Stimulated activated CD4-positive, alpha-beta T cell treated with anti-CD3 and anti-CD28 coated beads, TNF-alpha, amount 100 ng/mL, for 4 hours (primary cell): Measurements from ENCODE around the gene FGD3.

Source experiments
- DNase-seq, 3 experiments: peaks; one replicate each; pipeline ENCODE4 v3.0.0-alpha.2; 2020; ENCODE audit warnings: low read depth in 3 of 3

The FGD3 gene

GRCh38 chr9:93051680-93052089 lies 104.4 kb downstream of the FGD3 start:
- no peak for DNase-seq

GRCh38 chr9:93052791-93053540 lies 105.6 kb downstream of the FGD3 start:
- DNase-seq = no peak

GRCh38 chr9:93053781-93054331 lies 106.5 kb downstream of the FGD3 start:
- no peak for DNase-seq

GRCh38 chr9:93054758-93055704 lies 107.7 kb downstream of the FGD3 start:
- no peak for DNase-seq

GRCh38 chr9:93057042-93057702 lies 109.8 kb downstream of the FGD3 start:
- no peak for DNase-seq

GRCh38 chr9:93057703-93058354 lies 110.5 kb downstream of the FGD3 start:
- DNase-seq = no peak

- peak; percentile 46 to 48 (median 47) for DNase-seq
Observed at GRCh38 chr9:93058355-93059010, 111.2 kb downstream of the FGD3 start, which contains the start of gene SUSD3. Gene SUSD3 (plus strand): TSS chr9:93058701. CDS start chr9:93058743, 42 bp downstream.

GRCh38 chr9:93059011-93059714 lies 111.8 kb downstream of the FGD3 start:
- peak in 1 of 3 experiments; percentile 23 for DNase-seq

- DNase-seq = no peak
Observed at GRCh38 chr9:93059715-93060578, 112.6 kb downstream of the FGD3 start.

- no peak for DNase-seq
Observed at GRCh38 chr9:93060746-93061259, 113.5 kb downstream of the FGD3 start.

GRCh38 chr9:93061260-93061751 lies 114.0 kb downstream of the FGD3 start:
- no peak for DNase-seq

- DNase-seq = no peak
Observed at GRCh38 chr9:93061791-93062763, 114.8 kb downstream of the FGD3 start.

- peak; percentile 54 to 72 (median 54) for DNase-seq
Observed at GRCh38 chr9:93064392-93065134, 117.2 kb downstream of the FGD3 start.

GRCh38 chr9:93065135-93065720 lies 117.9 kb downstream of the FGD3 start:
- DNase-seq = no peak

- DNase-seq = no peak
Observed at GRCh38 chr9:93066978-93067603, 119.8 kb downstream of the FGD3 start.

GRCh38 chr9:93068956-93069355 lies 121.6 kb downstream of the FGD3 start:
- DNase-seq = no peak
